WTC11 (cell line): ENCODE measurements around the gene DNAH11.

Experiments used
- CTCF ChIP-seq: fragments of 200-600 bp; IDR thresholded peaks from 2 replicates; pipeline ENCODE4 v1.8.0; 2022; ENCODE audit warnings: antibody characterized with exemption
- GABPB1 ChIP-seq: sonication (generic); formaldehyde crosslinking; IDR thresholded peaks from 2 replicates; pipeline ENCODE4 v1.8.1; 2023; ENCODE audit warnings: mild to moderate bottlenecking, missing genetic modification reagents
- ZNF263 ChIP-seq: sonication (generic); formaldehyde crosslinking; IDR thresholded peaks from 2 replicates; pipeline ENCODE4 v1.8.1; 2022; ENCODE audit warnings: low read depth, mild to moderate bottlenecking, moderate library complexity, missing genetic modification reagents

DNA sequence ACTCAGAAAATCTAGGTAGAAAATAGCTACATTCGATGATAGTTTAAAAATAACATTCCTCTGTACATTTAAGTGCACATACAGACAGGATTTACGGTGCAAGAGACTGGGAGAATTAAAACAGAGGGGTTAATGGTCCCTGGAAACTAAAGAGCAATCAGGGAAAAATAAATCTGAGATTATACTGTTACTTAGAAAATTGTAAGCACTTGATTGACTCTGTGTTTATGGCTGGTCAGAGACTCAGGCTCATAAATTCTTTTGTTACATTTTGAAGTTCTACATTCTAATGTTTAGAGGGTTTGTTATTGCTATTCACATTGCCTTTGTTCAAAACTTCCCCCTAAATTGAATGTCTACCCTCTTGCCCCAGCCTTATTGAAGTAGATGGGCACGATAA is 348.5 kb downstream of the DNAH11 start:
- TF ChIP-seq CTCF (no peak), ZNF263 (CRISPR knock-in tag) (no peak), GABPB1 (CRISPR knock-in tag) (no peak)
